ENCODE measurements around the gene MAPK8IP1.
"Not testable (repeated sequence)": the region's sequence is repeated elsewhere in the genome, so short reads cannot be mapped to it uniquely, and the experiment has no call there.

MAPK8IP1 gene

GRCh38 chr11:45885274-45885920 lies at the start of gene MAPK8IP1:
MAPK8IP1 (plus strand) TSS chr11:45885651; CDS start chr11:45885821, 170 bp downstream.
- DNase-seq, result peak; percentile 25 to 52

GRCh38 chr11:45839204-45839603 lies 46.2 kb upstream of the MAPK8IP1 start:
- DNase-seq, result no peak

- not testable (repeated sequence) for DNase-seq
These were observed 45.2 kb upstream of the MAPK8IP1 start for GRCh38 chr11:45840251-45840650.

GRCh38 chr11:45843158-45843924 lies 42.1 kb upstream of the MAPK8IP1 start:
- peak; percentile 76 to 87 for DNase-seq

- DNase-seq, result no peak
These were observed 40.5 kb upstream of the MAPK8IP1 start for GRCh38 chr11:45844822-45845578.

GRCh38 chr11:45846174-45846675 lies 39.2 kb upstream of the MAPK8IP1 start:
- DNase-seq, result no peak

GRCh38 chr11:45846974-45847910 lies 38.2 kb upstream of the MAPK8IP1 start, which contains the start of gene CRY2:
CRY2 (plus strand) TSS chr11:45847475; CDS start chr11:45847491, 16 bp downstream.
- peak; percentile 96 to 99 for DNase-seq

- no peak for DNase-seq
These were observed 37.5 kb upstream of the MAPK8IP1 start for GRCh38 chr11:45847911-45848316.

GRCh38 chr11:45848654-45849081 lies 36.8 kb upstream of the MAPK8IP1 start:
- no peak for DNase-seq

- no peak for DNase-seq
These were observed 35.0 kb upstream of the MAPK8IP1 start for GRCh38 chr11:45850446-45850845.

GRCh38 chr11:45851228-45851627 lies 34.2 kb upstream of the MAPK8IP1 start:
- no peak for DNase-seq

- DNase-seq, result peak; percentile 32 to 46
These were observed 33.3 kb upstream of the MAPK8IP1 start for GRCh38 chr11:45852018-45852711.

GRCh38 chr11:45852712-45853101 lies 32.7 kb upstream of the MAPK8IP1 start:
- no peak for DNase-seq

- DNase-seq, result no peak
These were observed 31.9 kb upstream of the MAPK8IP1 start for GRCh38 chr11:45853332-45854219.

- no peak for DNase-seq
These were observed 30.1 kb upstream of the MAPK8IP1 start for GRCh38 chr11:45855308-45855707.

GRCh38 chr11:45856044-45856468 lies 29.4 kb upstream of the MAPK8IP1 start:
- DNase-seq, result no peak

- peak in 1 of 2 donors; percentile 81 for DNase-seq
These were observed 27.4 kb upstream of the MAPK8IP1 start for GRCh38 chr11:45857961-45858474.

- DNase-seq, result no peak
These were observed 26.6 kb upstream of the MAPK8IP1 start for GRCh38 chr11:45858751-45859398.

GRCh38 chr11:45859661-45860140 lies 25.8 kb upstream of the MAPK8IP1 start:
- peak; percentile 70 to 78 for DNase-seq

Data from hippocampal formation (tissue), 2 donors.